Chondrocyte (in vitro differentiated cells): Measurements from ENCODE around the gene BICD1. TPM values are rescaled to one million over a fixed set of nuclear protein-coding genes. Genes with fewer than 3 reads are reported as not detected.

Experiments
- DNase-seq: peaks from one replicate; pipeline ENCODE4 v3.0.0; 2021; ENCODE audit warnings: mixed read lengths, low spot score
- H3K27ac Mint-ChIP-seq: one replicate; pipeline ENCODE4 v1.8.0; 2021; ENCODE audit warnings: mild to moderate bottlenecking, moderate library complexity, mixed read lengths; ENCODE audit not compliant: unreplicated experiment
- H3K27me3 Mint-ChIP-seq: 2 replicates; pipeline ENCODE4 v1.8.0; 2021; ENCODE audit warnings: low read depth, mixed read lengths
- H3K36me3 Mint-ChIP-seq: 2 replicates; pipeline ENCODE4 v1.8.0; 2021; ENCODE audit warnings: low read depth, mixed read lengths
- H3K4me1 Mint-ChIP-seq: 2 replicates; pipeline ENCODE4 v1.8.0; 2021; ENCODE audit warnings: low read depth, mild to moderate bottlenecking, mixed read lengths
- H3K4me3 Mint-ChIP-seq: one replicate; pipeline ENCODE4 v1.8.0; 2021; ENCODE audit warnings: mild to moderate bottlenecking, moderate library complexity, mixed read lengths; ENCODE audit not compliant: unreplicated experiment
- H3K9me3 Mint-ChIP-seq: 2 replicates; pipeline ENCODE4 v1.8.0; 2021; ENCODE audit warnings: low read depth, mixed read lengths
- CTCF ChIP-seq: fragments of 200-600 bp; sonication (generic); IDR thresholded peaks from 2 replicates; pipeline ENCODE4 v1.5.0; 2021; ENCODE audit warnings: antibody characterized with exemption, mild to moderate bottlenecking, moderate library complexity
- total RNA-seq: library from RNA; stranded (reverse); gene quantifications from 3 replicates; pipeline ENCODE4 v1.2.1, GENCODE V29; 2021

BICD1 gene
- total RNA-seq, 1 donor from 2014 or later: 30.5 TPM

DNA sequence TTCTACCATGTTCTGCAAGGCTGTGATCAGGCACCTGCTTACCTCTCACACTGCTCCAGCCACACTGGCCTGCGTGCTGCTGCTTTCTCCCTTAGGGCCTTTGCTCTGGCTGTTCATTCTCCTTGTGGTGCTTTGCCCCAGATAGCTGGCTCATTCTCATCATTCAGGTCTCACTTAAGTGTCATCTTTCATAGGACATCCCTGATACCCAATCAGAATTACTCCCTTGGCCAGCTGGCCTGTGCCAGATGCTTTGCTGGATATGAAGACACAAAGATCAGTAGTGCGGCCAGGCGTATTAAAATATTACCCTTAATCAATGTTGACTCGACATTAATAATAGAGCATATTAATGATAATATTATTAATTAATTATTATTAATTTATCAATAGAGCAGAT is 148.9 kb downstream of the BICD1 start:
- Mint-ChIP-seq H3K27me3 (no peaks in the 10 kb centered on the region), H3K36me3 (no peaks in the 10 kb centered on the region), H3K9me3 (peaks cover 4% of the 10 kb centered on the region), H3K4me1 (no peaks in the 10 kb centered on the region), H3K4me3 (no peak overlapping the region), H3K27ac (no peak overlapping the region)
- no peak for TF ChIP-seq CTCF
- no peak for DNase-seq

DNA sequence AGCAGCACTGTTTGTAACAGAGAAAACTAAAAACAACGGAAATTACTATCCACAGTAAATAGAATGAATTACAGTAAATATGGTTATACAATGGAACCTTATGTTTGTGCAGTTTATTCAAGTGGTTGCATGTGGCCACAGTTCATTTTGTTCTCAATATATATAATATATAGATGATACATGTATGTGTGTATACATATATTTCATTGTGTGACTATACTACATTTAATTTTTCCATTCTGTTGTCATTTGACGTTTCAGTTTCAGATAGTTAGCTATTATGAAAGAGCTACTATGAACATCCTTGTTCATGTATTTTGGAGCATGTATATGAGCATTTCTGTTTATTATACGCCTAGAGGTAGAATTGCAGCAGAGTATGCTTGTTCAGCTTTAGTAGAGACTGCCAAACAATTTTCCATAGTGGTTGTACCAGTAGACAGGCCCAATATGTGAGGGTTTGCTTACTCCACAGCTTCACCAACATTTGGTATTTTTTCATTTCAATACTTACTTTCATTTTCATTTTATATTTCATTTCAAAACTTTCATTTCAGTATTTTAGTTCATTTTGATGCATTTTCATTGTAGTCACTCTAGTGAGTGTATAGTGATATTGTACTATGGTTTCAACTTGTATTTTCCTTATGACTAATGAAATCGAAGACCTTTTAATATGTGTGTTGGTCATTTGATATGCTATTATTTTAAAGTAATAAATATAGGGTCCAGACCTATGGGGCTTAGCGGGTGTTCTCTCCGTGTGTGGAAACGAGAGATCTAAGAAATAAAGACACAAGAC is 151.2 kb downstream of the BICD1 start:
- Mint-ChIP-seq H3K27ac (no peak overlapping the region), H3K9me3 (peaks cover 4% of the 10 kb centered on the region), H3K36me3 (no peaks in the 10 kb centered on the region), H3K27me3 (no peaks in the 10 kb centered on the region), H3K4me1 (no peaks in the 10 kb centered on the region), H3K4me3 (no peak overlapping the region)
- TF ChIP-seq CTCF: no peak
- DNase-seq: no peak

DNA sequence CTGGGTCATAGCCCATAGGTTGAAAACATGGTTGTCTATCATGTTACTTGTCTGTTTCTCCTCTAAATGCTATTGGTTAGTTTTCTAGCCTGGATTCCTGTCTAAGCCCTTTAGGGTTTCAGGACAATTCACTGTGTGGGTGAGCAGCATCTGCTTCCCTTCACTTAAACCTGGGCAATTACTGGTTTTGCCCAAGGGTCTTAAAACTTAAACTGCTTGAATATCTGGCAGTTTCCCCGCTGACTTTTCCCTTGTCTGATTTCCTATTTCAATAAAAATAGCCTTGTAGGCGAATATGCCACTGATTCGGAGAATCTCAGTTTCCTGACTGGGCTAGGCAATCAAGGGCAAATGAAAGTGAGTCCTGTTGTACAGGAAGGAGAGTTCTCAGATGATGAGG is 154.0 kb downstream of the BICD1 start:
- DNase-seq: no peak
- Mint-ChIP-seq H3K9me3 (peaks cover 4% of the 10 kb centered on the region), H3K4me1 (peaks cover 3% of the 10 kb centered on the region), H3K36me3 (no peaks in the 10 kb centered on the region), H3K4me3 (no peak overlapping the region), H3K27ac (no peak overlapping the region), H3K27me3 (no peaks in the 10 kb centered on the region)
- TF ChIP-seq CTCF: no peak

DNA sequence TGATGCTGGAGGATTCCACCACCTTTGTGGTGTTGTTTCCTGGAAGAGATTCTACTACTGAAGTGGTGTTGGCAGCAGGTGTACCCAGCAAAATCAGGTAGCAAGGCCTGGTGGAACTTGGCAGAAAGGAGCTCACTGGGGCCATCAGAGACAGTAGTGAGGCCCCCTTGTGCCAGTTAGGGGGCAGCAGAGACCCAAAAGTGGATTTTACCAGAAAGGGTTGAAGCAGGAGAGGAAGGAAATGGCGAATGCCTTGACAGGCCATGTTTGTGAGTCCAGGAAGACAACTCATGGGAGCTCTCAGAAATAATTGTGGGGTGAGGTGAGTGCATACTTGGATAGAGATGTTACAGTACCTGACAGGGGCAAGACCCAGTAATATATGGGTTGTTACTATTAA is 155.0 kb downstream of the BICD1 start:
- Mint-ChIP-seq H3K27ac (no peak overlapping the region), H3K4me1 (peaks cover 6% of the 10 kb centered on the region), H3K9me3 (peaks cover 4% of the 10 kb centered on the region), H3K36me3 (no peaks in the 10 kb centered on the region), H3K4me3 (no peak overlapping the region), H3K27me3 (no peaks in the 10 kb centered on the region)
- DNase-seq: no peak
- peak; percentile 8 for TF ChIP-seq CTCF

DNA sequence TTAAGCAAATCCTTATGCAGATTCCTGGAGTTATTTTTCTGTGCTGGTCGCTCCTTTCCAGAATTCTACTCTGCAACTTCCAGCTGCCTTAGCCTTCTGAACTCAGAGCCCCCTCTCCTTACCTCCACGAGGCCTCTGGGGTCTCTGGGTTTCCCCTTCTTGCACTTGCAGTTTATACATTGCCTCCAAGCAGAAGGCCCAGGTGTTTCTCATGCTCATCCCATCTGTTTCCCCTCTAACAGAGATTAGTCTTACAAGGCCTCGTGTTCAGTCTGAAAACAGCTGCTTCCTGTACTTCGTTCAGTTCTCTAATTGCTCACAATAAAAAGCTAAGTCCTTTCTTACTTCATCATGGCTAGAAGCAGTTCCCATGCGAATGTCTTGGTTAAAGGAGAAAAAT is 158.3 kb downstream of the BICD1 start:
- Mint-ChIP-seq H3K27ac (no peak overlapping the region), H3K4me3 (no peak overlapping the region), H3K36me3 (no peaks in the 10 kb centered on the region), H3K9me3 (no peaks in the 10 kb centered on the region), H3K4me1 (peaks cover 9% of the 10 kb centered on the region), H3K27me3 (no peaks in the 10 kb centered on the region)
- TF ChIP-seq CTCF: no peak
- DNase-seq: no peak
